A549 (cell line): ENCODE measurements around the gene DOCK6. TPM values are rescaled to one million over a fixed set of nuclear protein-coding genes. Genes with fewer than 3 reads are reported as not detected.
"Not testable (repeated sequence)": the region's sequence is repeated elsewhere in the genome, so short reads cannot be mapped to it uniquely, and the experiment has no call there.

Experiments used
- ATAC-seq, 2 experiments: fragments of 200-7000 bp in 1 of 2; fragments of >200 bp in 1 of 2; cut with Nextera tagmentation in 1 of 2; cut with Tn5 transposase in 1 of 2; 3 replicates each; pipeline versions ENCODE4 v1.8.0 to v1.9.1; 2018 to 2020; ENCODE audit warnings: mild to moderate bottlenecking in 1 of 2, moderate library complexity in 1 of 2
- CTCF ChIA-PET: fragments of 300-600 bp; sonication (Branson Sonifier 250); formaldehyde crosslinking; extraction: SDS; loops from one replicate; lab custom pipeline; 2021; ENCODE audit warnings: antibody characterized with exemption, inconsistent platforms; lab: Yijun Ruan, JAX
- POLR2A ChIA-PET: fragments of 350-600 bp; formaldehyde crosslinking; extraction: SDS; loops from one replicate; lab custom pipeline; 2021; ENCODE audit warnings: antibody characterized with exemption, inconsistent platforms; lab: Yijun Ruan, JAX
- DNase-seq, 2 experiments: peaks; one replicate each; pipeline versions ENCODE4 v3.0.0 to v3.0.0-alpha.2; 2011 to 2016; ENCODE audit warnings: low read depth in 1 of 2, low spot score in 1 of 2
- FAIRE-seq: peaks from 2 replicates; lab custom pipeline; 2011; peaks lifted over from hg19 to GRCh38; lab: Jason Lieb, UNC
- H3K27ac ChIP-seq, 2 experiments: fragments of >200 bp; sonication (Bioruptor Twin); formaldehyde crosslinking; 3 replicates each; pipeline ENCODE4 v1.5.1; 2016 to 2017
- H3K4me1 ChIP-seq: fragments of >200 bp; sonication (Bioruptor Twin); formaldehyde crosslinking; 3 replicates; pipeline ENCODE4 v1.6.1; 2016
- H3K4me2 ChIP-seq: fragments of >200 bp; sonication (Bioruptor Twin); formaldehyde crosslinking; 3 replicates; pipeline ENCODE4 v1.6.1; 2016
- H3K4me3 ChIP-seq: fragments of >200 bp; sonication (Bioruptor Twin); formaldehyde crosslinking; 3 replicates; pipeline ENCODE4 v1.5.1; 2016
- H3K9me3 ChIP-seq: fragments of >200 bp; sonication (Bioruptor Twin); formaldehyde crosslinking; 3 replicates; pipeline ENCODE4 v1.6.1; 2016
- CBX2 ChIP-seq: fragments of 200-600 bp; sonication (generic); IDR thresholded peaks from 2 replicates; pipeline ENCODE4 v1.6.1; 2016; ENCODE audit warnings: low read depth, mild to moderate bottlenecking, borderline replicate concordance
- CEBPB ChIP-seq, 2 experiments: fragments of >200 bp in 1 of 2; sonication (Bioruptor Twin) in 1 of 2; formaldehyde crosslinking in 1 of 2; IDR thresholded peaks; 2 replicates each; pipeline ENCODE4 v1.6.1; 2012 to 2016
- CHD2 ChIP-seq: fragments of 150-350 bp; IDR thresholded peaks from 2 replicates; pipeline ENCODE4 v1.6.1; 2014; ENCODE audit warnings: low read length; ENCODE audit not compliant: partially characterized antibody
- EHF ChIP-seq: fragments of 250-450 bp; sonication (Bioruptor Pico); IDR thresholded peaks from 2 replicates; pipeline ENCODE4 v1.5.0; 2020; ENCODE audit warnings: mild to moderate bottlenecking
- EP300 ChIP-seq, 2 experiments: fragments of >200 bp; sonication (Bioruptor Twin); formaldehyde crosslinking; IDR thresholded peaks; 2 replicates in 1 of 2; 3 replicates in 1 of 2; pipeline ENCODE4 v1.6.1; 2016 to 2017
- FOSL2 ChIP-seq, 2 experiments: fragments of 450-650 bp in 1 of 2; fragments of >200 bp in 1 of 2; sonication (Bioruptor Twin) in 1 of 2; formaldehyde crosslinking; IDR thresholded peaks; 2 replicates each; pipeline versions ENCODE4 v1.5.0 to v1.6.1; 2016 to 2020; ENCODE audit warnings: mild to moderate bottlenecking in 1 of 2, moderate library complexity in 1 of 2
- GATA3 ChIP-seq: IDR thresholded peaks from 2 replicates; pipeline ENCODE4 v1.6.1; 2012; ENCODE audit warnings: borderline replicate concordance
- HOXA7 ChIP-seq: fragments of 250-450 bp; sonication (Bioruptor Pico); IDR thresholded peaks from 2 replicates; pipeline ENCODE4 v1.5.0; 2020; ENCODE audit warnings: mild to moderate bottlenecking, moderate library complexity
- HOXB5 ChIP-seq: fragments of 250-450 bp; sonication (Bioruptor Pico); IDR thresholded peaks from 2 replicates; pipeline ENCODE4 v1.5.0; 2020; ENCODE audit warnings: mild to moderate bottlenecking, moderate library complexity
- JUNB ChIP-seq: fragments of >200 bp; sonication (Bioruptor Twin); formaldehyde crosslinking; IDR thresholded peaks from 2 replicates; pipeline ENCODE4 v1.6.1; 2016
- KDM5A ChIP-seq: fragments of 200-600 bp; sonication (generic); IDR thresholded peaks from 2 replicates; pipeline ENCODE4 v1.6.1; 2016; ENCODE audit warnings: antibody characterized with exemption, mild to moderate bottlenecking
- MAFK ChIP-seq: fragments of 450-650 bp; IDR thresholded peaks from 2 replicates; pipeline ENCODE4 v1.6.1; 2014; ENCODE audit not compliant: partially characterized antibody
- NFE2L2 ChIP-seq: fragments of 150-350 bp; conservative IDR thresholded peaks from 2 replicates; pipeline ENCODE4 v1.6.1; 2014; ENCODE audit warnings: low read length
- POLR2A ChIP-seq: IDR thresholded peaks from 2 replicates; pipeline ENCODE4 v1.6.1; 2012; ENCODE audit warnings: mild to moderate bottlenecking, low read length
- RAD21 ChIP-seq, 2 experiments: fragments of >200 bp in 1 of 2; sonication (Bioruptor Twin) in 1 of 2; formaldehyde crosslinking in 1 of 2; IDR thresholded peaks in 1 of 2; conservative IDR thresholded peaks in 1 of 2; 2 replicates in 1 of 2; 3 replicates in 1 of 2; pipeline ENCODE4 v1.6.1; 2012 to 2018; ENCODE audit warnings: inconsistent platforms in 1 of 2
- RFX5 ChIP-seq: fragments of 450-650 bp; IDR thresholded peaks from 2 replicates; pipeline ENCODE4 v1.7.1; 2014; ENCODE audit warnings: antibody characterized with exemption, mild to moderate bottlenecking, moderate library complexity
- RNF2 ChIP-seq: fragments of 200-600 bp; sonication (generic); IDR thresholded peaks from 2 replicates; pipeline ENCODE4 v1.6.1; 2016; ENCODE audit warnings: low read depth, mild to moderate bottlenecking, antibody characterized with exemption, moderate library complexity, borderline replicate concordance
- SREBF2 ChIP-seq: fragments of 450-650 bp; IDR thresholded peaks from 2 replicates; pipeline ENCODE4 v1.6.1; 2014; ENCODE audit warnings: mild to moderate bottlenecking, moderate library complexity
- TFCP2L1 ChIP-seq: fragments of 250-450 bp; sonication (Bioruptor Pico); IDR thresholded peaks from 2 replicates; pipeline ENCODE4 v1.5.0; 2021; ENCODE audit warnings: mild to moderate bottlenecking
- TP53 ChIP-seq: fragments of 250-450 bp; sonication (Bioruptor Pico); IDR thresholded peaks from 2 replicates; pipeline ENCODE4 v1.5.0; 2021; ENCODE audit warnings: mild to moderate bottlenecking, moderate library complexity
- whole genome bisulfite sequencing: methylation state at CpG from one replicate; pipeline ENCODE4 v1.1.6; 2017; ENCODE audit errors: missing lambda C conversion rate; 5-methylcytosine and 5-hydroxymethylcytosine counted together
- polyA plus RNA-seq, 4 experiments: library from polyadenylated mRNA; depleted of rRNA in 3 of 4; stranded (reverse); fragments of >200 nt; fragmentation: RNase III in 1 of 4; extraction: RNeasy Plus Mini Kit Qiagen cat#74134 plus additional on column Dnase treatment in 1 of 4; gene quantifications; 2 replicates in 3 of 4; 3 replicates in 1 of 4; pipeline ENCODE4 v1.2.3, GENCODE V29; 2011 to 2017
- TF ChIP-seq, protein P1 (sequence below): IDR thresholded peaks from 2 replicates; pipeline ENCODE4 v1.6.1; 2012; ENCODE audit warnings: low read depth, borderline replicate concordance
- TF ChIP-seq, protein P2 (sequence below): fragments of 250-450 bp; sonication (Bioruptor Pico); IDR thresholded peaks from 2 replicates; pipeline ENCODE4 v1.5.0; 2020; ENCODE audit warnings: low read depth, mild to moderate bottlenecking, moderate library complexity
- TF ChIP-seq, protein P3 (sequence below): fragments of >200 bp; sonication (Bioruptor Twin); formaldehyde crosslinking; IDR thresholded peaks from 3 replicates; pipeline ENCODE4 v1.6.1; 2016
- TF ChIP-seq, protein P4 (sequence below): fragments of 450-650 bp; IDR thresholded peaks from 2 replicates; pipeline ENCODE4 v1.6.1; 2014; ENCODE audit warnings: antibody characterized with exemption

The DOCK6 gene
- polyA plus RNA-seq, 2 of the 4 experiments (the other 2 are of a cell fraction), result 7.6 to 8.0 TPM

DNA sequence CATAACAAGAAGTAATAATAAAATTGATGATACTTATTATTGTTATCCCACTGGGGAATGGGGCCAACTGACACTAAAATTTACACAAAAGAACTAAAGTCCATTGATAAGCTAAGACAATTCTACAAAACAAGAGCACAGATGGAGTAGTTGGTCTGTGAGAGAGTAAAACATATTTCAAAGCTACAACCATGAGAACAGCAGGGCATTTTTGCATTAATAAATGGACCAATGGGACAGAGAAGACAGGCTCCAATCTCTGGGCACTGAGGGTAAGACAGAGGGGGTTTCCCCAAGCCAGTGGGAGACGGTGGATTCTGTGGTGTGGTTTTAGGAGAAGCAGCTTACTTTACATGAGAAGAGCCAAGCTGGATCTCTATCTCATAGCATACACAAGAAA lies 79.3 kb downstream of the DOCK6 start:
- ChIA-PET CTCF (interaction anchor here (0.6 to 1.4 kb wide), 2 partner anchors 57 to 300 kb away, joined by 3 to 4 read pairs; no protein-coding TSS in a partner anchor), POLR2A (interaction anchor here (0.7 kb wide), 1 partner anchor 35 kb away, joined by 4 read pairs; no protein-coding TSS in a partner anchor)
- Histone ChIP-seq H3K9me3 (0 out of 3 replicates have a peak, but pooled peaks cover 3% of the 10 kb centered on the region), H3K27ac (no peak overlapping the region), H3K4me1 (no peaks in the 10 kb centered on the region), H3K4me2 (no peak overlapping the region), H3K4me3 (no peak overlapping the region)
- FAIRE-seq (no peak), ATAC-seq (no peak), DNase-seq (no peak)
- 82% methylated on average over 1 of the region's 1 CpG for WGBS
- no peak for TF ChIP-seq MAFK
- TF ChIP-seq POLR2A, result no peak
- TF ChIP-seq, protein P1, sequence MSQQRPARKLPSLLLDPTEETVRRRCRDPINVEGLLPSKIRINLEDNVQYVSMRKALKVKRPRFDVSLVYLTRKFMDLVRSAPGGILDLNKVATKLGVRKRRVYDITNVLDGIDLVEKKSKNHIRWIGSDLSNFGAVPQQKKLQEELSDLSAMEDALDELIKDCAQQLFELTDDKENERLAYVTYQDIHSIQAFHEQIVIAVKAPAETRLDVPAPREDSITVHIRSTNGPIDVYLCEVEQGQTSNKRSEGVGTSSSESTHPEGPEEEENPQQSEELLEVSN, result no peak
- TF ChIP-seq GATA3, result no peak
- no peak for TF ChIP-seq RAD21 (conservative IDR thresholded peaks at IDR 0.05 in 1 of 2, IDR thresholded peaks at IDR 0.05 in 1 of 2)
- no peak for TF ChIP-seq TFCP2L1
- no peak for TF ChIP-seq TP53 (CRISPR knock-in tag)
- TF ChIP-seq SREBF2, result no peak
- TF ChIP-seq, protein P2, sequence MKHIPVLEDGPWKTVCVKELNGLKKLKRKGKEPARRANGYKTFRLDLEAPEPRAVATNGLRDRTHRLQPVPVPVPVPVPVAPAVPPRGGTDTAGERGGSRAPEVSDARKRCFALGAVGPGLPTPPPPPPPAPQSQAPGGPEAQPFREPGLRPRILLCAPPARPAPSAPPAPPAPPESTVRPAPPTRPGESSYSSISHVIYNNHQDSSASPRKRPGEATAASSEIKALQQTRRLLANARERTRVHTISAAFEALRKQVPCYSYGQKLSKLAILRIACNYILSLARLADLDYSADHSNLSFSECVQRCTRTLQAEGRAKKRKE (CRISPR knock-in tag), result no peak
- TF ChIP-seq KDM5A, result no peak
- TF ChIP-seq NFE2L2, result no peak
- TF ChIP-seq CBX2, result no peak
- no peak for TF ChIP-seq HOXA7 (CRISPR knock-in tag)
- no peak for TF ChIP-seq RNF2
- no peak for TF ChIP-seq JUNB
- TF ChIP-seq, protein P3, sequence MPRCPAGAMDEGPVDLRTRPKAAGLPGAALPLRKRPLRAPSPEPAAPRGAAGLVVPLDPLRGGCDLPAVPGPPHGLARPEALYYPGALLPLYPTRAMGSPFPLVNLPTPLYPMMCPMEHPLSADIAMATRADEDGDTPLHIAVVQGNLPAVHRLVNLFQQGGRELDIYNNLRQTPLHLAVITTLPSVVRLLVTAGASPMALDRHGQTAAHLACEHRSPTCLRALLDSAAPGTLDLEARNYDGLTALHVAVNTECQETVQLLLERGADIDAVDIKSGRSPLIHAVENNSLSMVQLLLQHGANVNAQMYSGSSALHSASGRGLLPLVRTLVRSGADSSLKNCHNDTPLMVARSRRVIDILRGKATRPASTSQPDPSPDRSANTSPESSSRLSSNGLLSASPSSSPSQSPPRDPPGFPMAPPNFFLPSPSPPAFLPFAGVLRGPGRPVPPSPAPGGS, result no peak
- TF ChIP-seq EHF (CRISPR knock-in tag), result no peak
- TF ChIP-seq, all 56 proteins: peak for 0

DNA sequence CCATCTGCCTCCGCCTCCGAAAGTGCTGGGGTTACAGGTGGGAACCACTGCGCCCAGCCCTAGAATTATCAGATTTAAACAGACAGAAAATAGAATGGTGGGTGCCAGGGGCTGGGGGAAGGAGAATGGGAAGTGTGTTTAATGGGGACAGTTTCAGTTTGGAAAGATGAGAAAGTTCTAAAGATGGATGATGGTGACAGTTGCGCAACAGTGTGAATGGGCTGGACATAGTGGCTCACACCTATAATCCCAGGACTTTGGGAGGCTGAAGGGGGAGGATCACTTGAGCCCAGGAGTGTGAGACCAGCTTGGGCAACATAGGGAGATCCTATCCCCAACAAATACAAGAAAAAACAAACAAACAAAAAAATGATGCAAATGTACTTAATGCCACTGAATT lies 80.8 kb downstream of the DOCK6 start:
- ATAC-seq, result no peak
- ChIA-PET POLR2A (no interaction called here), CTCF (no interaction called here)
- no peak overlapping the region for H3K27ac ChIP-seq
- 97% methylated on average over 4 of the region's 4 CpGs for WGBS
- no peak for DNase-seq
- 0 out of 3 replicates have a peak, but pooled peaks cover 3% of the 10 kb centered on the region for H3K9me3 ChIP-seq
- no peak overlapping the region for H3K4me3 ChIP-seq
- no peak for TF ChIP-seq FOSL2 (IDR thresholded peaks at IDR 0.05)
- TF ChIP-seq FOSL2 (CRISPR knock-in tag; IDR thresholded peaks at IDR 0.05), result no peak
- TF ChIP-seq, protein P2 (CRISPR knock-in tag), result no peak
- TF ChIP-seq, protein P4, sequence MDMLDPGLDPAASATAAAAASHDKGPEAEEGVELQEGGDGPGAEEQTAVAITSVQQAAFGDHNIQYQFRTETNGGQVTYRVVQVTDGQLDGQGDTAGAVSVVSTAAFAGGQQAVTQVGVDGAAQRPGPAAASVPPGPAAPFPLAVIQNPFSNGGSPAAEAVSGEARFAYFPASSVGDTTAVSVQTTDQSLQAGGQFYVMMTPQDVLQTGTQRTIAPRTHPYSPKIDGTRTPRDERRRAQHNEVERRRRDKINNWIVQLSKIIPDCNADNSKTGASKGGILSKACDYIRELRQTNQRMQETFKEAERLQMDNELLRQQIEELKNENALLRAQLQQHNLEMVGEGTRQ, result no peak
- no peak for TF ChIP-seq HOXB5 (CRISPR knock-in tag)
- peak; percentile 86 to 92 for TF ChIP-seq CEBPB (IDR thresholded peaks at IDR 0.05)
- TF ChIP-seq EP300 (IDR thresholded peaks at IDR 0.05), result no peak
- no peak for TF ChIP-seq CHD2
- TF ChIP-seq RFX5, result no peak
- no peak overlapping the region for H3K4me2 ChIP-seq
- no peaks in the 10 kb centered on the region for H3K4me1 ChIP-seq
- FAIRE-seq, result no peak

DNA sequence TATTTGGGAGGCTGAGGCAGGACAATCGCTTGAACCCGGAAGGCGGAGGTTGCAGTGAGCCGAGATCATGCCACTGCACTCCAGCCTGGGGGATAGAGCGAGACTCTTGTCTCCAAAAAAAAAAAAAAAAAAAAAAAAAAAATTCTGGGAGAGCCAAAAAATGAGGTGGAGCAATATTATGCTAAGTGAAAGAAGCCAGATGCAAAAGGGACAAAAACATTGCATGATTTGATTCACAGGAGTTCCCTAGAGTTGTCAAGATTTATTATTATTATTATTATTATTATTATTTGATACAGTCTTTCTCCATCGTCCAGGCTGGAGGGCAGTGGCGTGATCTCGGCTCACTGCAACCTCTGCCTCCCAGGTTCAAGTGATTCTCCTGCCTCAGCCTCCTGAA lies 81.3 kb downstream of the DOCK6 start:
- CTCF ChIA-PET, H3K4me3 ChIP-seq, H3K9me3 ChIP-seq, ATAC-seq, H3K4me2 ChIP-seq, DNase-seq, H3K4me1 ChIP-seq, H3K27ac ChIP-seq, FAIRE-seq, POLR2A ChIA-PET: not testable (repeated sequence)
- WGBS, result over 99% methylated on average over 7 of the region's 8 CpGs
